NCI-H1048 (cell line): ENCODE results near the gene RTN4RL1.

Experiments used
- DNase-seq: peaks from one replicate; lab custom pipeline; 2025; lab: John Stamatoyannopoulos, UW

RTN4RL1 gene

GRCh38 chr17:1948517-1948825 lies 76.7 kb downstream of the RTN4RL1 start:
- DNase-seq: no peak

DNA sequence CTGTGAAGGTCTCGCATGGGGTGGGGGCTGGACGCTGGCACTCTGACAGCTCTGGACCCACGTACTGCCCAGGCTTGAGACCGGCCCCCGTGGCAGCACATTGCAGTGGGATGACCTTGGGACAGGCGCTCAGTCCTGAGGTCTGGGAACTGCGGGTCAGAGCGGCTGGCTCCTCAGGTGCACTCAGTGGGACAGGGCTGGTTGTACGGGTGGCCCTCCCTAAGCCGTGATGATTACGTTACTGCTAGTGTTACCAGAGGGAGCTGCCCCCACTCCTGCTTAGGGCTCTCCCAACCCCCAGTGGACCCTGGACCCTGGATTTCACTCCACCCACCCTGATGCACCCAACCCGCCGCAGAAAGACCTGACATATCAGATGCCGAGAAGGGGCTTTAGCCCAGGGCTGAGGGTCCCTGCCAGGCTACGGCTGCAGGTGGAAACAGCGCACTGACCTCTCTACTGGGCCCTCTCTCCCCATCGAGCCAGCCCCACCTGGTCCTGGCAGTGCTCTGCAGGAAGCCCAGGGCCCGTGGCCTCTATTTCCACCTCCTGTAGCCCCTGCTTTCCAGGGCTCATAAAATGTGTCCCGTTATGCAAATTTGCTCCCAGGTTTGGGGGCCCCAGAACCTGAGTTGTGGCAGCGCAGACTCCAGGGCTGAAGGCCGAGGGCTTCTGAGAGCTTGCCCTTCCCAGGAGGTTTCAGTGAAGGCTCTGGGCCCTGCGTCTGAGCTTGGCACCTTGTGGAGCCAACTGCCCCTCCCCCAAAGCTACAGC lies 77.2 kb downstream of the RTN4RL1 start:
- no peak for DNase-seq

- no peak for DNase-seq
Measured at GRCh38 chr17:1947229-1947742, 77.8 kb downstream of the RTN4RL1 start.

- DNase-seq: no peak
Measured at GRCh38 chr17:1946021-1946932, 78.9 kb downstream of the RTN4RL1 start.

DNA sequence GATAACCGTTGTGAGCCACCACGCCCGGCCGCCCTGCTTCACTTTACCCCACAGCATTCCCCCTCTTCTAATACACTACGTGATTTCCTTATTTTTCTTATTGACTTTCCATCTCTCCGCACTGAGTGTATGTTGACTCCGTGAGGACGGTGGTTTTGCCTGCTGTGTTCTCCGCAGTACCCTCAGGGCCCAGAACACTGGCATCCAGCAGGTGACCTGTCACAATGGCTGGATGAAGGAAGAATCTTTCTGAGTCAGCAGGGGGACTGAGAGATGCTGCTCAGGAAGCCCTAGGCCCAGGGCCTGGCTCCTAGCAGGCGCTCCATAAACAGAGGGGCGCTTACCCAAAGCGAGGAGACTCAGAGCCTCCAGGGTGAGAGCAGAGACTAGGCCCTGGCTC lies 79.5 kb downstream of the RTN4RL1 start:
- no peak for DNase-seq

DNA sequence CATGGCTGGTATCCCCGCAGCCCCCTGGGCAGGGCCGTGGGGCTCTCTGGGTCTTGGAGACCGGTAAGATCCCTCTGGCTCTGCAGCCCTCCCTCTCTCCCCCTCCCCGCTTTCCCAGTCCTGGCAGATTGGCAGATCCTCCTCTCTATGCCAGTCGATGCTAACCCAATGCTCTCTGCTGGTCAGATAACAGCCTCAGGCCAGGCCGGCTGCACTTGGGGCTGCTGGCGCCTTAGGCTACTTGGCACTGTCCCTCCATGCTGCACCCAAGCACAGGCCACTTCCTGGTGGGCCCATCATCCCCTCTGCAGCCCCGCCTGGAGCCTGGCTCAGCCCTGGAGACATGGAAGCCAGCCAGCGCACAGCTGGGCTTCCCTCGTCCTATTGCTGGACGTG lies 81.7 kb downstream of the RTN4RL1 start:
- no peak for DNase-seq

GRCh38 chr17:1942666-1943435 lies 82.3 kb downstream of the RTN4RL1 start:
- DNase-seq: no peak

- no peak for DNase-seq
Measured at GRCh38 chr17:1942066-1942365, 83.1 kb downstream of the RTN4RL1 start.

DNA sequence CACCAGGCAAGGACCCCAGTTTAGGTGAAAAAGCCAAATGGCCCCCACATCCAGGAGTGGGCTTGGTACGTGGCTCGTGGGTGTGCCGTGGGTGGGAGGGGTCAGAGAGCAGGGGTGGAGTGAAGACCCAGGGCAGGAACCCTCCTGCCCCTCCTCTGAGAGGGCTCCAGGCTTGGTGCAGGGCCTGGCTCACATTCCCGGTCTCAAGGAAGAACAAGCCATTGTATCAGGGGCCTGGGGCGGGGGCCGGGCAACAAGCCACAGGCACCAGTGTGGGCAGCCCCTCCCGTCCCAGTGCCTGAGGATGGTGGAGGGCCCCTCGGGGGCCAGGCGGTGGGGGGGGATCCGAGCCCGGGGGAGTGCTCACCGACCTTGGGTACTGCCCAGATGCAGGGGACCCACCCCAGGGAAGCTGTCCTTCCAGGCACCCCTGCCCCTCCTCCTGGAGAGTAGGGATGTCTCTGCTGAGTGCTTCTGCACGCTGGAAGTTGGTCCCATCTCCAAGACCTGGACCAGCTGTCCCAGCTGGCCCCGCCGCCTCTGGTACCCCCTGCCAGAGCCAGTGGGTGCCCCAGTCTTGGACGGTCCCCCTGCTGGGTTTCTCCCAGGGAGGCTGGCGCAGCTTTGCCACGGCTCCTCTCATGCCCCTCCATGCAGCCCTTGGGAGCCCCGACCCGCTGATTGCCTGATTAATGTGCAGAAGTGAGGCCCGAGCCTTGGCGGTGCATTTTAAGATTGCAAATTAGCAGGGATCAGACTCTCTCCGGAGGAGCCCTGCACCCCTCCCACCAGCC lies 83.7 kb downstream of the RTN4RL1 start:
- no peak for DNase-seq

DNA sequence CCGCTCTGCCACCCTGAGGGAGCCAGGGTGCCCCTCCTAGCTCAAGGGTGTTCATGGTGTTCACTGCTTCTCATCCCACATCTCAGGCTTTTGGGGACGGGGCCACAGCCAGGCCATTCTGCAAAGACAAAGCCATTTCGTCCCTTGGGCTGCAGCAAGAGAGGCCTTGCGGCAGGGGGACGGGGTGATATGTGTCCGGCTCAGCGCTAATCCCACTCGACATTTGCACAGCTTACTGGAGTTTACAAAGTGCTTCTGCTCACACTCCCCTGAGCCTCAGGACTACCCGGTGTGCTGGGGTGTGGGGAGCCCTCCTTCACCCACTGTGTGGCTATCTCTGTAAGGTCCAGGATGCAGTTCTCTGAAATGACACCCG lies 84.3 kb downstream of the RTN4RL1 start:
- DNase-seq: no peak

GRCh38 chr17:1939981-1940809 lies 84.9 kb downstream of the RTN4RL1 start:
- no peak for DNase-seq

DNA sequence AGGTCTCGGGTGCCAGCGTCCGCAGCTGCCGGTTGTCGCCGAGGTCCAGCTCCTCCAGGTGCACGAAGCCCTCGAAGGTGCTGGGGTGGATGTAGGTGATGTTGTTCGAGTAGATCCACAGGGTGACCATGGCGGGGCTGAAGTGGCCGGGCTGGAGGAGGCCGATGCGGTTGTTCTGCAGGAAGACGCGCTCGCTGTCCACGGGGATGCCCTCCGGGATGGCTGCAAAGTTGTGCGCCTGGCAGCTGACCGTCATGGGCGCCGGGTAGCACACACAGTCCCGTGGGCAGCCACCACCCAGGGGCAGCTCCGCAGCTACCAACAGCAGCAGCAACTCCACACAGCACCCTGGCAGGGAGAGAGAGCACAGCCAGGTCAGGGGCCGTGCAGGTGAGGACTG lies 87.7 kb downstream of the RTN4RL1 start:
- DNase-seq: no peak

- DNase-seq: no peak
Measured at GRCh38 chr17:1936766-1937165, 88.4 kb downstream of the RTN4RL1 start.

DNA sequence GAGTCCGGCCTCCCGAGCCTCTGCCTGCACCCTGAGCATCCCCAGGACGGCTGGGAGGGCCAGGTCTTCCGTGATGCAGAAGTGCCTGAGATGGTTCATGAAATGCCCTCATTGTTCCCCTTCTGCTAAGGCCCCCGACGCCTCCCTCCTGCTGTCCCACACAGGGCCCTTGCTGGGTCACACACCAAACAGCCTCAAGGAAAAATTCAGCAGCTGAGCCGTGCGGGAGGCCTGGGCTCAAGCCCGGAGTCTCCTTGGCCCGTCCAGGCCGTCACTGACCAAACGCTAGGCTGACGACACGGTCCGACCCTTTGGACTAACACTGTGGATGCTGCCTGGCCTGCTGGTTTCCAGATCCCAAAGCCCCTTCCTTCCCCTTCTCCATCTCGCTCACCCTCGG lies 90.2 kb downstream of the RTN4RL1 start:
- no peak for DNase-seq

- no peak for DNase-seq
Measured at GRCh38 chr17:1933875-1934715, 91.0 kb downstream of the RTN4RL1 start.

DNA sequence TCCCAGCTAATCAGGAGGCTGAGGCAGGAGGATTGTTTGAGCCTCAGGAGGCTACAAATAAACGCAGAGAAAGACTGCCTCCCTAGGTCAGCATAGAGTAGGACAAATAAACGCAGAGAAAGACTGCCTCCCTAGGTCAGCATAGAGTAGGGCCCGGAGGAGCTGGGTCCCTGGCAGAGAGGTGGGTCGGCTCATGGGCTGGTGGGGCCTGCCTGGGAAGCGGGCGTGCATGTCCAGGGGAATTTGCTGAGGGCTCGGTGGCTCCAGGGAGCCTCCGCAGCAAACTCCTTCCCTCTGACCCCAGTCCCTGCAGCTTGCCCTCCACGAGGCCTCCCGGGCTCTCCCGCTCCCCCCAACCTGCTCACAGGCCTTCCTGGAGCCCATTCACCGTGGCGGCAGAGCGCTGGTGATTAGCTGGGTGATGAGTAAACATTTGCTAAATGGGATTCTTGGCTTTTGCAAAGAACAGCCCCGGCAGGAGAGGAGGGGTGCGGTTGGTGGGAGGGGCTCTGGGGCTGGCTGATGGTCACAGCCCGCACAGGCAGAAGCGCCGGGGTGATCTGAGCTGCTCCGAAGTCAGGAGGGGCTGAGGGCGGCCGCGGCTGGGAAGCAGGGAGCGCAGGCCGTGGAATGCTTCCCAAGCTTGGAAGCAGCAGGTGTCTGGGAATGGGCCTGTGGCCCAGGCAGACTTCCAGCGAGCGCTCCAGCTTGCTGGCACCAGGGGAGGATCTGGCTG lies 93.1 kb downstream of the RTN4RL1 start:
- DNase-seq: no peak

GRCh38 chr17:1930337-1930645 lies 94.8 kb downstream of the RTN4RL1 start:
- DNase-seq: no peak

DNA sequence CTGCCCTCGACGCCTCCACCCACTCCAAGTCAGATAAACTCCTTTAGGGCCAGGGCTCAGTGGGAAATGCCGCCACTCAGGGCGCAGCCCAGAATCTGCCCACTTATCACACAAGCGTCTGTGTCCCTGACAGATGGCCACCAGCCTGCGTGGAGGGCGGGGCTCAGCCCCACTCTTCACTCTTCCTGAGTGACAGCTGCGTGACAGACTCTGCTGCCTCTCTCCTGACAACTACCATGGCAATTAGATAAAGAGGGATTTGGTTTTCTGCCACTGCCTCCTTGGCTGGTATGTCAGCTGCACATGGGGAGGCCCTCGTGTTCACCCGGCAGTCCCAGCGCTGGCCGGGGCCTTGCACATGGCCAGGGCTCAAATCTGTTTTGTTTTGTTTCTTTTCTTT lies 96.2 kb downstream of the RTN4RL1 start:
- DNase-seq: no peak

DNA sequence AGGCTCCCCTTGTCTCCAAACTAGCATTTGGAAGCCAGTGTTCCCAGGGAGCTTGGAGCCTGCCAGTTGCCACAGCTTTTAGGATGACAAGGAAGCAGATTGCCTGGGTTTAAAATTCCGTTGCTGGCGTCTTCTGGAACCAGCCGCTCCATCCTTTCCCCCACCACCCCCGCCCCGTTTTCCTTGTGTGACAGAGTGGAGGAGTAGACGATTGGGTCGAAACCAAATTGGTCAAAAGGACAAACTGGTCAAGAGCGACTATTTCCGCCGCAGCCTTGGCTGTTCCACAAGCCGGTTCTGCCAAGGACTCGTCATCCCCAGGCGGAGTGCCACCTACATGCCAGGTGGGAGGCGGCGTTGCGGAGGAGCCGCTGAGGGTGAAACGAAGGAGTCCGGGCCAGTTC lies 104.2 kb downstream of the RTN4RL1 start:
- no peak for DNase-seq

DNA sequence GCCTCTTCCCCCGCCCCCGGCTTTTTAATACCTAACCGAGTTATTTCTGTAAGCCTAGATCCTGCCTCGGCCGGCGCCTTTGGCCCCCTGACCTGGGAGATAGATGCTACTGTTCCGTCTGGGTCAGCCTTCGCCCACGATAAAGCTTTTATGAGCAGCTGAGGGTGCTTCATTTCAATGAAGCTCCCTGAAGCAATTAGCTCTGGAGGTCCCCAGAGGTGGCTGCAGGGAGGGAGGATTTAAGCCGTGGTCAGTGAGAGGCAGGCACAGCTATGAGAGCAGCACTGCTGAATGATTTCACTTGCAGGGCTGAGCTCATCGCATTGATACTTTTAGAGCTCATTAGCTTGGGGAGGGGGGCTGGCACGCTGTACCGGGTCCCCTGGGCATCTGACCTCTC lies 105.9 kb downstream of the RTN4RL1 start:
- DNase-seq: no peak
